GM18519 (cell line): Measurements from ENCODE around the gene ZNF30.
"Not testable (repeated sequence)": the region's sequence is repeated elsewhere in the genome, so short reads cannot be mapped to it uniquely, and the experiment has no call there.

Experiments
- ATAC-seq: cut with Tn5 transposase; IDR thresholded peaks from one replicate; pipeline ENCODE4 v1.9.1; 2021; ENCODE audit warnings: mild to moderate bottlenecking, moderate library complexity; ENCODE audit not compliant: unreplicated experiment, low FRiP score

Gene ZNF30

DNA sequence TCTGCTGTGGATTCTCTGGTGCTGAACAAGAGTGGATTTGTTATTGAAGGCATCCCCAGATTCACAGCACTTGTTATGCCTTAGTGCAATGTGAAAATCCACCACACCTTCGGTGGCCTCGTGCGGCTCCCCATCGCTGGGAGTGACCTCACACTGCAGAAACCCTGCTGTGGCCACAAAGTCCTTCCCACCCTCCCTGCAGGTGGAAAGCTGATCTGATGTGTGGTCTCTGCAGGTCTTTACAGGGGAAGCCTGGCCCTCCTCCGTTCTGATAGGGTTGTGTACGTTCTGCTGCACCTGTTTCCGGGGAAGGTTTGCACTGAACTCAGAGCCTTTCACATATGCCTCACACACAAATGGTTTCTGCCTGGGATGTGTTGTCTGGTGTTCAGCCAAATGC lies 32.3 kb downstream of the ZNF30 start:
- ATAC-seq = no peak

DNA sequence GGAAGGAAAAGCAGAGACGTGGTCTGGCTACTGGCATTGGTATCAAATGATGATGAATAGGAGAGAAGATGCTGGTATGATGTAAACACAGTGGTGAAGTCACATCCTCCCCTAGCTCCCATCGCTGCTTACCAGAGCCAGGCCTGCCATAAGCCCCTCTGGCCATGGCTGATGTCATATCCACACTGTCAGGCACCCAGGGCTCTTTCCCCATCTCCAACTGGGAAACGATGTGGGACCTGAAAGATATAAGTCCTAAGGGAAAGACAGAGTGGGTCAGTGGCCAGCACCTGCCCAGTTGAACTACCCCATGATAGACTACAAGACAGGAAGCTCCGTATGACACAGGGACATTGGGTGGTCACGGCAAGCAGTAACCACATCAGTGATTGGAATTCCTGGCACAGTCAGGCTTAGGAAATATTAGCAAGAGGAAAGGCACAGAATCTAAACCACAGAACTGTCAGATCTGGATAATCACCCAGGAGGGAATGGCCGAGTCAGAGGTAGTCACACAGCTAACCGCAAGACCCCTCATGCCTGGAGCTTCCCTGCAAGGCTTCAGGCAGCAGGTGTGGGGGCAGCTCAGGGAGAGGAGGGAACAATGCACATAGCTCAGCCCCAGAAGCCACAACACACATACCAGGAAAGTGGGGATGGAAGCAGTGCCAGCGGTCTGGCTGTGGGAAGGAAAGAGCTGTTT lies 33.6 kb downstream of the ZNF30 start:
- no peak for ATAC-seq

DNA sequence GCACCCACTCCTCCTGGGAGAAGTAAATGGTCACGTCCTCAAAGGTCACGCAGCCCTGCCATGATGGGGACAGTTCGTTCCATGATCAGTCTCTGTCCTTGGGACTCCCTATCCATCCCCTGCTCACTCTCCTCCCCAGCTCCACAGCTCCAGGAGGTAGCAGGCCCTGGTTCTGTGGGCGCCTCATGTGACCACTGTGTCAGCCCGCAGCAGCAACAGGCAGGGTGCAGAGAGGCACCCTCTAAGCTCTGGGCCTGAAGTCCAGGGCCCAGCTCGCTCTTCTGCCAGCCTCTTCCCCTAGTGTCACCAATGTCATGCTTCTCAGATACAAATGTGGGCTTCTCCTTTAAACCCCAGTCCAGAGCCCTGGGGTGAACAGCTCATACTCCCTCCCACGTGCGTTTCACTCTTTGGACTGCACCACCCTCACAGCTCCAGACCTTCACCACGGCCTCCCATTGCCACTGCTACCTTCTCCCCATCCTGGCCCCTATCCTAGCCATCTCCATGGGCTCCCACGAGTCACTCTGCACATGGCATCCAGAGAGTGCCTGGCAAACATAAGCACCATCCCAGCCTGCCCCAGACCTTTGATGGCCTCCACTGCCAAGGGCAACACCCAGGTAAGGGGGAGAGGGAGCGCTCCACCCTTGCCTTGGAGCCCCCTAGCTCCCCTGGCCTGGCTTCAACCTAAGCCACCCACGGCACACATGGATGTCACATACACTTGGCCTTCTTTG lies 34.4 kb downstream of the ZNF30 start:
- no peak for ATAC-seq

DNA sequence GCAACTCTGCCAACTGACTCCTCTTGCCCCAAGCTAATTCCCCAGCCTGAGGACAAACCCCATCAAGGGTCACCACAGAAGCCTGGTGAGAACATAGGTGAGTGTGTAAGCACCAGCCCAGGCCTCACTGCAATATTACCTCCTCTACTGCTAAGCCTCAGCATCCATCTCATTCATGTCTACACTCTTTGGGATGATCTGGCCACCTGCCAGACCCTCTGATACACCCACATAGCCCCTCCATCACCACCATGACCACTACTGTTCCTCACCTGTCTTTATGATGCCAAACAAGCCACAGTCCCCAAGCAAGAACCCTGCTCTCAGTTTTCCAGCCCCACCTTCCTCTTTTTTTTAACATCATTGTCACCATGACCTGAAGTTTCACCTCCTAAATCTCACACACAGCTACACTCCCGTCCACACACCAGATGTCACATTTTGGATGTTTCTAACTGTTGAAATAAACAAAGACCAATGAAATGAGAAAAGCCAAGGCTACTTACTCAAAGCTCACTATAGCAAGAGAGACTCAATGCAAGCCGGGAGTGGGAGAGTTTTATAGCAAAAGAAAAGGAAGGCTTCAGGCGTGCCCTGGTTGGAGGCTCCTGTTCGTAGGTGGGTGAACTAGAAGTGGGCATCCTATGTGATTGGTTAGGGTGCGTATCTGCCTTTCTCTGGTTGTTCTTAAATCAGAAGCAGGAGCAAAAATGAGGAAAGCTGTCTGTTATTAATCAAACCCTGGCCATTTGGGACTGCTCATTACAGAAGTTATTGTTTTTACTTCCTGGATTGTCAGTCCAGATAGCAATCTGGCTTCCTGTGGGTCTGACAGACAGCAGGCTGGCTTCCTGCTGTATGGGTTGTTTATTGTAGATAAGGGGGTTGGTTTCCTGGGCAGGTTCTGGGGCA lies 35.3 kb downstream of the ZNF30 start:
- ATAC-seq = no peak

DNA sequence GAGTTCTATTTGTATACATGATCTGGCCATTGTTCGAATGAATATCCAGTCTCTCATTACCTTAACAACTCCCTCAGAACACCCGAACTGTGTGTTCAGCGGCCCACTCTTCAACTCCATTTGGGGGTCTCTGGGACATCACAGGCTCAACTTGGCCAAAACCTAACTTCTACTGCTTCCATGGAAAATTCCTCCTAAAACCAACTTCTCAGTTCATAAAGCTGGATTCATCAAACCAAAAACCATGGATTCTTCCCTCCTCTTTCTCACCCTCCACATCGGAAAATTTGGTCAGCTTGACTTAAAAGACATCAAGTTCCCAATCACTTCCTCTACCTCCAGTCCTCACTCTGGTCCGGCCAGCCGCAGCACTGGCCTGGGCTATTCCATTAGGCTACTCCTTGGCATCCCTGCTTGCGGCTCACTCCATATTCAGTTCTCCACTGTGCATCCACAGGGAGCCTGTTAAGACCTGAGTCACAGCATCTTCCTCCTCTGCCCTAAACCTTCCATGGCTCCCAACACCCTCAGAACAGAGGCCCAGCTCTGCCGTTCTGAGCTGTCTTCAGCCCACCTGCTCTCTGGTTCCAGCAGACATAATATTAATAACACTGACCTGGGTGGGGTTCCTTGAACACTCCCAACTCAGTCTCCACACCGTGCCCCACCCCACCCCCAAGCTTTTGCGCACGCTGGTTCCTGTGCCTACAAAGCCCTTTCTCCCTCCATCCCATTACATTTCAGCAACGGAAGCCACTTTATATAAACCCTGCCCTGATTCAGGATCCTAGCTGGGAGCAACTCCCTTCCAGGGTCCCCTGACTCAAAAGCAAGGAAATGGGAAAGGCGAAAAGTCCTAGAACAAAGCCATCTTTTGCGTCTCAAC lies 36.2 kb downstream of the ZNF30 start:
- no peak for ATAC-seq

DNA sequence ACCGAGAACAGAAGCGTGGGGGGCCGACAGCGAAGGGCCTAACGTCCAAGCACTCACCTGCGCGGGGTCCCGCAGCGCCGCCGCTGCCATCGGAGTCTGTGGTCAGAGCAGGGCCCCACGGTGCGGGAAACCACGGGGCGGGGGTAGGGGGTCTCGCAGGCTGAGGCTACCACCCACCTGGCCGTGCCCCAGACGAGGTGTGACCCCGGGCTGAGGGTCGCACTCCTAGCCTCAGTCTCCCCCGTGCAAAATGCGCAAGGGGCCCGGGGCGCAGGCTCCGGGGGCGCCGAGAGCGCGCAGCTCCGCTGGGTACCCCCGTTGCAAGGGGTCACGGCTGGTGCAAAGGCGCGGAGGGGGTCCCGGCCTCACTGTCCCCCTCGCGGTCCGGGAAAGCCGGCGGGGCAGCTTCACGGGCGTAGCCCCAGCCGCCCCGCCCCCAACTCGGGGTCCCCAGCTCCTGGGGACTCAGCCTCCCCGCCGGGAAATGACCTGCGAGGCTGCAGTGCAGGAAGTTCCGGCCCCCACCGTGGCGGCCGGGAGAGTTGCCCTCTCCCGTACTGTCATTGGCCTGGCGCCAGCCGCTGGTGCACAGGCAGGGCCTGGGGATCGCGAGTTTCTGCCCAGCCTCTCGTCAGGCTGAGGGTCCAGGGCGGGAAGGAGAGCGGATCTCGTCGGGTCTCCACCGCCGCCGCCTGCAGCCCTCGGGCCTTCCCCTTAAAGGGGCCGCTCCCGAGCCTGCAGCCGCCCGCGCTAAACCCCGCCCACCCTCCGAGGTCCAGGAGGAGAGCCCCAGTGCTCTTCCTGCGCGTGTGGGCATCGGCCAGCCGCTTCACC lies 37.1 kb downstream of the ZNF30 start, which contains the start of gene ZNF792:
ZNF792 (minus strand) TSS at position 657 of the 834 bp plus-strand sequence; CDS start at position 90, 567 bp downstream.
- no peak for ATAC-seq

DNA sequence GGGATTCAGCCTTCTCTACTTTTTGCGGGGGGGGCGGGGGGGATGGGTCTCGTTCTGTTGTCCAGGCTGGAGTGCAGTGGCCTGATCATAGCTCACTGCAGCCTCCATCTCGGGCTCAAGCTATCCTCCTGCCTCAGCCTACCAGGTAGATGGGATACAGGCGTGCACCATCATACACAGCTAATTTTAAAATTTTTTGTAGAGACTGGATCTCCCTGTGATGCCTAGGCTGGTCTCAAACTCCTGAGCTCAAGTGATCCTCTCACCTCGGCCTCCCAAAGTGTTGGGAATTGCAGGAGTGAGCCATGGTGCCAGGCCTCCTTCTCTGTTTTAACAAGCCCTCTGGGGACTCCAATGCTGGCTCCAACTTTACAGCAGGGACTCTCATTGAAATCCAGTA lies 37.9 kb downstream of the ZNF30 start:
- no peak for ATAC-seq

DNA sequence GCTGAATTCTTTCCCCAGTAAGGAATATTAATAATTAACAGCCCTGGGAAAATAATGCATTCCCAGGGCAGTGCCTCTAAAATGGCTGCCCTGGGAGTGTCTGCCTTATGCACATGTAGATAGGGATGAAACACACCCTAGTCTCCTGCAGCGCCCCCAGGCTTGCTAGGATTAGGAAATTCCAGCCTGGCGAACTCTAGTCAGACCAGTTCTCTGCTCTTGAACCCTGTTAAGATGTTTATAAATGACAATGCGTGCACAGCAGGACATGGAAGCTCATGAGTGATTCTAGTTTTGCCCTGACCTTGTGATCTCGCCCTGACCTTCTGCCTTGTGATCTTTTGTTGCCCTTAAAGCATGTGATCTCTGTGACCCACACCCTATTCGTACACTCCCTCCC lies 38.8 kb downstream of the ZNF30 start:
- not testable (repeated sequence) for ATAC-seq

DNA sequence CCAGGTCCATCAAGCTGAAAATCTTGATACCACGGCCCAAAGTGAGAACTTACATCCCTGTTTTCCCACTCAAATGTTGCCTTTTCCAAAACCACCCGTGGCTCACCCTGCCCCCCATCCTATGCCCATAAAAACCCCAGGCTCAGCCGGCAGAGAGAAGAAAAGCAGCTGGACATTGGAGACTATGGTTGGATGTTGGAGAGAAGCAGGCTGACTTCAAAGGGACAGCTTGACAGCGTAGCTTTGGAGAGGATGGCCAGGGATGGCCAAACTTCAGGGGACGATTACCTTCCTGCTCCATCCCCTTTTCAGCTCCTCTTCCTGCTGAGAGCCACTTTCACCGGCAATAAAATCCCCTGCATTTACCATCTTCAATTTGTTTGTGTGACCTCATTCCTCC lies 40.8 kb downstream of the ZNF30 start:
- ATAC-seq = no peak

DNA sequence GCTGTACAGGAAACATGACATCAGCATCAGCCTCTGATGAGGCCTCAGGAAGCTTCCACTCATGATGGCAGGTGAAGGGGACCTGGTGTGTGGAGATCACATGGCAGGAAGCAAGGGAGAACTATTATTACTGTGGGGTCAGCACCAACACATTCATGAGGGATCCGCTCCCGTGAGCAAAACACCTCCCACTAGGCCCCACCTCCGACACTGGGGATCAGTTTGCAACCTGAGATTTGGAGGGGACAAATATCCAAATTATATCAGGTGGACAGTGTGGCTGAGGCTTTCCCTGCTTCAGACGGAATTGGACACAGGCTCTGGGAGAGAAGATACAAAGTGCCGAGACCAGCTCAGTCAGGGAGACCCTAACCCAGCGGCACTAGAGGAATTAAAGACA lies 43.0 kb downstream of the ZNF30 start:
- ATAC-seq = no peak

DNA sequence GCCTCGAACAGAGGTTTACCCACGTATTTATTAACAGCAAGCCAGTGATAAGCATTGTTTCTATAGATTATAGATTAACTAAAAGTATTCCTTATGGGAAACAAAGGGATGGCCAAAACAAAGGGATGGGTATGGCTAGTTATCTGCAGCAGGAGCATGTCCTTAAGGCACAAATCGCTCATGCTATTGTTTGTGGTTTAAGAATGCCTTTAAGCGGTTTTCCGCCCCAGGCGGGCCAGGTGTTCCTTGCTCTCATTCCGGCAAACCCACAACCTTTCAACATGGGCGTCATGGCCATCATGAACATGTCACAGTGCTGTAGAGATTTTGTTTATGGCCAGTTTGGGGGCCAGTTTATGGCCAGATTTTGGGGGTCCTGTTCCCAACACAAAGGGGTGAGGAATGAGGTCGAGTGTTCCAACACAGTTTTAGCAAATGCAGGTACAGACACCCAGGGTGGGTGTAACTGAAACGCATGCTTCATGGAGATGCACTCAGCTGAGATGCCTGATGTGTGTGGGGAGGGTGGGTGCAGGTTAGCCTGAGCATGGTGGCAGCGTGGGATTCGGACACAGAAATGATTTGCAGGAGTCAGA lies 43.6 kb downstream of the ZNF30 start:
- ATAC-seq = not testable (repeated sequence)

DNA sequence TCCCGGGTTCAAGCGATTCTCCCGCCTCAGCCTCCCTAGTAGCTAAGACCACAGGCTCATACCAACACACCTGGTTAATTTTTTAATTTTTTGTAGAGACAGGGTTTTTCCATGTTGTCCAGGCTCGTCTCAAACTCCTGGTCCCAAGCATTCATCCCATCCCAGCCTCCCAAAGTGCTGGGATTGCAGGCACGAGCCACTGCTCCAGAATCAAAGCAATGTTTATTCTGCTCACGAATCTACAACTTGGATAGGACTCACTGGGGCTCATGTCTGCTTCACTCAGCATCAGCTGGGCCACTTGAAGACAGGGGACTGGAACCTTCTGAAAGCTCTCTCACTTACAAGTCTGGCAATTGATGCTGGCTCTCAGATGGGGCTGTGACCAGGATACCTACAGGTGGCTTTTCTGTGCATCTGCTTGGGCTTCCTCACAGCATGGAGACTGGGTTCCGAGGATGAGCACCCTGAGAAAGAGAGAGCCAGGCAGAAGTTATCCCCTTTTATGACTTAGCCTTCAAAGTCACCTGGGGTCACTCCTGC lies 45.5 kb downstream of the ZNF30 start:
- no peak for ATAC-seq

DNA sequence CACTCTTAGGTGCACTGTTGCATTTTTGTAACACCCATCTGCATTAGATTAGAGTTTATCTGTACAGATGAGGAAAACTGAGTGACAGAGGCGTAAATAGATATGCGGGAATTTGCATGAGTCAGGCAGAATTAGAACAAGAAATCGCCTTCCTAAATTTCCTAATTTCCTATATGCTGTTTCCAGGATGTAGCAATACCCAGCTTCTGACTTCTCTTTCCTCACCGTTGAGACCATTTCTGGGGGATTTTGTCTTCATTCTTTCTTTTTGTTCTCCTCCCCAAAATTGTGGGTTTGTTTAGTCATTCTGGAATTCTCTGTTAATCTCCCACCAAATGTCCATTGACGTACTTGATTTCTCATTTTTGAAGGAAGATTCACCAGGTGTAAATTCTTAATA lies 47.9 kb downstream of the ZNF30 start:
- no peak for ATAC-seq

DNA sequence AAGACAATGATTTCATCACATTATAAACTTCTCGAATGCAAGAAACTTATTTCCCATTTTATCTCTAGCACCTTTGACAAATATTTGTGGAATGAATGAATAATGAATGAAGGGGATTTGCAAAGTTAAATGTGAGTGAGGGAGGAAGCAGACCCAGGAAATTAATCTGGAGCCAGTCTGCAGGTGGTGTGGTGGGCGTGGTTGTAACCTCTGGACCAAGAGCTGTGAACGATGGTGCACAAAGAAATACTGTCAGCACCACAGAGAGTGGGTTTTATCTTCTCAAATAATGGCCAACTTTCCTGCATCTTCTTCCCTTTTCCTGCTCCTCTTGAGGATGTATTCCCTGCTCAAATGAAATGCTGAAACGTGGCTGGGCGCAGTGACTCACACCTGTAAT lies 48.4 kb downstream of the ZNF30 start:
- ATAC-seq = no peak

DNA sequence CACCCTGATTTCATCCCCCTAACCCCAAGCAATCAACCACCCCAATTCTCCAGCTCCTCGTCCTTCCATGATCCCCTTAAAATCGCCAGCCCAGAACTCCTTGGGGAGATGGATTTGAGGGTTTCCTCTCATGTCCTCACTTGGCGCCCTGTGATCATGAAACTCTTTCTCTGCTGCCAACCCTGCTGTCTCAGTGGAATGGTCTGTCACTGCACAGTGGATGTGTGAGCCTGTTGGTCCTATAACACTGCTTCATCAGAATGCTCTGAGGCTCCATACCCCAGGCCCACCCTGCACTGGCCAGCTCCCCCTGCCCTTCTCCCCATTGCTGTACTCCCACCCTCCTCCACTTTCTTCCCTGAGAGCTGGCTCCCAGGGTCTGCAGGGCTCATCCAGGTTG lies 49.9 kb downstream of the ZNF30 start:
- no peak for ATAC-seq

DNA sequence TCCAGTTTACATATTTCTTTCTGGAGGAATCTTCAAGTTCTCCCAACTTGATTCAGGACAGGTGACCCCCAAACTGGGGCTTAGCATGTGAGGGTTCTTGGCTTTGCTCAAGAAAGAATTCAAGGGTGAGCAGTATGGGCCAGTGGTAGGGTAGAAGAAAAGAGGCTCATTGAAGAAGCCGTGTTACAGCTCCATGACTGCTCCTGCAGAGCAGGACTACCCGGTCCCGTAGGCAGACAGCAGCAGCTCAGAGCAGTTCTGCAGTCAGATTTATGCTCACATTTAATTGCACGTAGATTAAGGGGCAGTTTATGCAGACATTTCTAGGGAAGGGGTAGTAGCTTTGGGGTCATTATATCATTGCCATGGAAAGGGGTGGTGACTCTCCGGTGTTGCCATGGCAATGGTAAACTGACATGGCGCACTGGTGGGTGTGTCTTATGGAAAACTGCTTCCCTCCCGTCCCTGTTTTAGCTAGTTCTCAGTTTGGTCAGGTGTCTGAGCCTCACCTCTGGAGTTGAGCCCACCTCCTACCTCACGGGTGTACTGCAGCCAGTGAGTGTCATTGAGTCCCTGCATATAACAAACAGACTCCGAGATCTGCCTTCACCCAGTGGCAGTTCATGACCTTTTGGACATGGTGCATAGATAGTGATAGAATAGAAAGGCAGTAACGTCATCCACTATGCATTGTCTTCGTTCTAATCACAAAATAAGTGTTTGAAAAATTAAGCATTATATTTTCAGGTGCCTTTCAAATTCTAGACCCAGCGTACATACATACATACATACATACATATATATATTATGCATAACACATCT lies 53.3 kb downstream of the ZNF30 start:
- ATAC-seq = no peak

DNA sequence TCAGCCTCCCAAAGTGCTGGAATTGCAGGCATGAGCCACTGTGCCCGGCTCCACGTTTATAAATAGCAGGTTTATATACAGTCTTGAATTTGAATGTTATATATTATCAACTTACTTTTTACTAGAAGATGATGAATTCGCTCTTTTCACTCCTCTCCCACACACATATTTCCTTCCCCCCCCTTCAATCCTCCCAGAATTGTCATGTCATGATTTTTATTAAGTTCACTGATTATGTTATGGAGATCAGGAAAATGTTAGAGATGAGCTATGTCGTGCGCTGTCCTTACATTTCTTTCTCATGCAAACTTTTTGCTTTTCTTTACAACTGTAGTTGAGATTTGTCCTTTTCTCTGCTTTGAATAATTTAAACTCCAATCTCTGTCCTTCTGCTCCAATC lies 55.6 kb downstream of the ZNF30 start:
- no peak for ATAC-seq

DNA sequence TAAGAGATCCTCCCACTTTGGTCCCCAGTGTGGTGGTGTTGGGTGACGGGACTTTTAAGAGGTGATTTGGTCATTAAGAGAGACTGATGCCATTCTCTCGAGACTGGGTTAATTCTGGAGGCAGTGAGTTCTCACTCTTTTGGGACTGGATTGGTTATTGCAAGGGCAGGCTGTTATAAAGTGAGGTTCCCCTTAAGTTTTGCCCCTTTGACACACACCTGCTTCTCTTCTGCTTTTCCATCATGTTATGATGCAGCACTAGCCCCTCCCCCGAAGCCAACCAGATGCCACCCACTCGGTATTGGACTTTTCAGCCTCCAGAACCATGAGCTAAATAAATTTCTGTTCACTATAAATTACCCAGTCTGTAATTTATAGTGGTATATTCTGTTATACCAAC lies 57.1 kb downstream of the ZNF30 start:
- no peak for ATAC-seq
